ENCODE data around the gene AGAP1. TPM values are rescaled to one million over a fixed set of nuclear protein-coding genes. Genes with fewer than 3 reads are reported as not detected.

The AGAP1 gene
- total and polyA plus RNA-seq, 2 donors (not counting 3 experiments of a cell fraction or from before 2014, with no cell fraction given), result 10.2 to 20.9 TPM

DNA sequence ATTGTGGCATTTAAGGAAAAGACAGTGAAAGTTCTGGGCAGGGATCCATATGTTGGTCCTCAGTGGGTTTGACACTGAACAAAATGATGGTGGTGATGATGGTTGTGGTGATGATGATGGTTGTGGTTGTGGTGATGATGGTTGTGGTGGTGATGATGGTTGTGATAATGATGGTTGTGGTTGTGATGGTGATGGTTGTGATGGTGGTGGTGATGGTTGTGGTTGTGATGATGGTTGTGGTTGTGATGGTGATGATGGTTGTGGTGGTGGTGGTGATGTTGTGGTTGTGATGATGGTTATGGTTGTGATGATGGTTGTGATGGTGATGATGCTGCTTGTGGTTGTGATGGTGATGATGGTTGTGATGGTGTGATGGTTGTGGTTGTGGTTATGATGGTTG, 308.7 kb downstream of the AGAP1 start:
- Histone ChIP-seq H3K9me1 (replicated peaks; ENCODE audit: control insufficient read depth, extremely low read depth, insufficient read depth, low read length) (no peaks in the 10 kb centered on the region), H3K9me3 (replicated peaks; ENCODE audit: control insufficient read depth, insufficient read depth, low read length) (no peaks in the 10 kb centered on the region), H3K36me3 (ENCODE audit: control insufficient read depth in 2 of 2, extremely low read depth in 1 of 2, insufficient read depth in 2 of 2, low read length in 2 of 2) (peaks cover 0 to 9% of the 10 kb centered on the region in 2 experiments), H4K20me1 (replicated peaks; ENCODE audit: control insufficient read depth, extremely low read depth, insufficient read depth, low read length) (no peaks in the 10 kb centered on the region), H3K4me3 (replicated peaks in 1 of 3; ENCODE audit: insufficient read depth in 1 of 3, low read depth in 1 of 3, low read length in 3 of 3) (no peak overlapping the region), H3K27ac (ENCODE audit: insufficient read depth, low read depth, low read length) (no peak overlapping the region), H3K9ac (replicated peaks; ENCODE audit: extremely low read depth, insufficient read depth, low read length) (no peak overlapping the region), H3K79me2 (ENCODE audit: control insufficient read depth, insufficient read depth, low read length) (no peaks in the 10 kb centered on the region), H3K27me3 (ENCODE audit: control insufficient read depth in 2 of 2, insufficient read depth in 2 of 2, low read length in 2 of 2) (no peaks in the 10 kb centered on the region), H3K4me2 (ENCODE audit: insufficient read depth, low read length) (no peak overlapping the region), H2AFZ (ENCODE audit: low read depth, low read length) (no peak overlapping the region), H3K4me1 (ENCODE audit: control insufficient read depth, extremely low read depth, insufficient read depth, low read length) (no peaks in the 10 kb centered on the region)
- TF ChIP-seq POLR2A (IDR thresholded peaks at IDR 0.05; ENCODE audit: low read depth, low read length), result no peak
- TF ChIP-seq, protein P1, sequence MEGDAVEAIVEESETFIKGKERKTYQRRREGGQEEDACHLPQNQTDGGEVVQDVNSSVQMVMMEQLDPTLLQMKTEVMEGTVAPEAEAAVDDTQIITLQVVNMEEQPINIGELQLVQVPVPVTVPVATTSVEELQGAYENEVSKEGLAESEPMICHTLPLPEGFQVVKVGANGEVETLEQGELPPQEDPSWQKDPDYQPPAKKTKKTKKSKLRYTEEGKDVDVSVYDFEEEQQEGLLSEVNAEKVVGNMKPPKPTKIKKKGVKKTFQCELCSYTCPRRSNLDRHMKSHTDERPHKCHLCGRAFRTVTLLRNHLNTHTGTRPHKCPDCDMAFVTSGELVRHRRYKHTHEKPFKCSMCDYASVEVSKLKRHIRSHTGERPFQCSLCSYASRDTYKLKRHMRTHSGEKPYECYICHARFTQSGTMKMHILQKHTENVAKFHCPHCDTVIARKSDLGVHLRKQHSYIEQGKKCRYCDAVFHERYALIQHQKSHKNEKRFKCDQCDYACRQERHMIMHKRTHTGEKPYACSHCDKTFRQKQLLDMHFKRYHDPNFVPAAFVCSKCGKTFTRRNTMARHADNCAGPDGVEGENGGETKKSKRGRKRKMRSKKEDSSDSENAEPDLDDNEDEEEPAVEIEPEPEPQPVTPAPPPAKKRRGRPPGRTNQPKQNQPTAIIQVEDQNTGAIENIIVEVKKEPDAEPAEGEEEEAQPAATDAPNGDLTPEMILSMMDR (IDR thresholded peaks at IDR 0.05; ENCODE audit: extremely low read depth in 1 of 2, insufficient read depth in 1 of 2, low read depth in 1 of 2, low read length in 2 of 2), result no peak
- no peak for TF ChIP-seq EZH2 (IDR thresholded peaks at IDR 0.05; ENCODE audit: borderline replicate concordance, low read depth, low read length, severe bottlenecking)
- TF ChIP-seq POLR2AphosphoS5 (IDR thresholded peaks at IDR 0.05; ENCODE audit: insufficient read depth, low read depth, low read length), result no peak
- TF ChIP-seq, protein P2, sequence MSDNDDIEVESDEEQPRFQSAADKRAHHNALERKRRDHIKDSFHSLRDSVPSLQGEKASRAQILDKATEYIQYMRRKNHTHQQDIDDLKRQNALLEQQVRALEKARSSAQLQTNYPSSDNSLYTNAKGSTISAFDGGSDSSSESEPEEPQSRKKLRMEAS (IDR thresholded peaks at IDR 0.05; ENCODE audit: insufficient read depth, insufficient read length), result no peak
- TF ChIP-seq JUN (IDR thresholded peaks at IDR 0.05; ENCODE audit: borderline replicate concordance, insufficient read depth, insufficient read length, low read depth), result no peak
- TF ChIP-seq GATA2 (IDR thresholded peaks at IDR 0.05; ENCODE audit: insufficient read depth, insufficient read length, low read depth, low read length), result no peak
- TF ChIP-seq FOS (IDR thresholded peaks at IDR 0.05; ENCODE audit: borderline replicate concordance, insufficient read depth, low read length), result no peak
- no peak for TF ChIP-seq MYC (IDR thresholded peaks at IDR 0.05; ENCODE audit: low read depth, low read length)
- no peak for FAIRE-seq
- BruUV-seq (replicated peaks), result no TSS peak
- intact Hi-C loops (cut with micrococcal nuclease) (loop anchor here (2.0 kb wide), 1 partner anchor 24 kb away; no protein-coding TSS in a partner anchor), dilution Hi-C loops (cut with MboI; ENCODE audit: extremely low pct_ligation_motif_present, low sequenced_read_pairs) (no loop called here)
- POLR2A ChIA-PET, result no interaction called here
- DNase-seq (ENCODE audit: low read depth, low spot score), result no peak
- CTCF ChIA-PET, result no interaction called here

Measured in endothelial cell of umbilical vein (primary cell).